ENCODE data around the gene ADAM17.

The ADAM17 gene

GRCh38 chr2:9548506-9548905 is 7.1 kb downstream of the ADAM17 start:
- TF ChIP-seq ZFX (IDR thresholded peaks at IDR 0.05; ENCODE audit: borderline replicate concordance) = no peak
- no peak for TF ChIP-seq CTCF (IDR thresholded peaks at IDR 0.05)
- no peak overlapping the region for H3K27ac ChIP-seq

DNA sequence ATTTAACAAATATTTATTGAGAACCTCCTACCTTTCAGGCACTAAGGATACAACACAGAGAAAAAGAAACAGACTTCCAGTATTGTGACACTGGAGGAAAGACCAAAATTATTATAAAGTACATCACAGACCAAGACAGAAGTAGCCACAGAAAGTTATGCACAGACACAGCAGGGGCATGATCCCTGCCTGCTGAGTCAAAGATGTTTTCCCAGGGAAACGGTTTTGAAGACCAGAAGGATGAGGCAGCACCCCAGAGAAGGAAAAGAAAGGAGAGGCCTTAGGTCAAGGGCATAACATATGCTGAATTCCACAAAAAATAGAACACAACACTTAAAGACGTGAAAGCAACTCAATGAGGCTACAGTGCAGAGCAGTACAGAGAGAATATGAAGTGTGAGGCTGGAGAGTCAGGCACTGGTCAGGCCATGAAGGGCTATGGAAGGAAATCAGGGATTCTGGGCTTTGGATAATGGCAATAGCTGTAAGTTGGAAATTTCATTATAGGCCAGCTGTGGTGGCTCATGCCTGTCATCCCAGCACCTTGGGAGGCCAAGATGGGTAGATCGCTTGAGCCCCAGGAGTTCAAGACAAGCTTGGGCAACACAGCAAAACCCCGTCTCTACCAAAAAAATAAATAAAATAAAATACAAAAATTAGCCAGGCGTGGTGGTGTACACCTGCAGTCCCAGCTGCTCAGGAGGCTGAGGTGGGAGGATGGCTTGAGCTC is 8.2 kb downstream of the ADAM17 start:
- H3K27ac ChIP-seq = no peak overlapping the region
- TF ChIP-seq ZFX (IDR thresholded peaks at IDR 0.05; ENCODE audit: borderline replicate concordance) = no peak
- no peak for TF ChIP-seq CTCF (IDR thresholded peaks at IDR 0.05)

- no peak overlapping the region for H3K27ac ChIP-seq
- TF ChIP-seq CTCF (IDR thresholded peaks at IDR 0.05) (no peak), ZFX (IDR thresholded peaks at IDR 0.05; ENCODE audit: borderline replicate concordance) (no peak)
These were observed 10.1 kb downstream of the ADAM17 start for GRCh38 chr2:9545502-9545901.

DNA sequence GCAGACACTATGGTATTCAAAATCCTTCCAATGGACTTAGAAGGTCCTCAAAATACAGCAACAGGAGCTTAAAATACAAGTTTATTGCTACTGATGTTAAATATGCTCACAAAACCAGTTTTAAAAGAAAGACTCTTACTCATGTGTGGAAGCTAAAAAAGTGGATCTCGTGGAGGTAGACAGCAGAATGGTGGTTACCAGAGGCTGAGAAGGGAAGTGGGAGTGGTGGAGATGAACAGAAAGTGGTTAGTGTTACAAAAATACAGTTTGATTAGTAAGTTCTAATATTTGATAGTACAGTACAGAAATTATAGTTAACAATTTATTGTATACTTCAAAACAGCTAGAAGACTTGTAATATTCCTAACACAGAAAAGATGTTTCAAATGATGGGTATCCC is 12.1 kb downstream of the ADAM17 start:
- TF ChIP-seq CTCF (IDR thresholded peaks at IDR 0.05) = no peak
- TF ChIP-seq ZFX (IDR thresholded peaks at IDR 0.05; ENCODE audit: borderline replicate concordance) = no peak
- H3K27ac ChIP-seq = no peak overlapping the region

DNA sequence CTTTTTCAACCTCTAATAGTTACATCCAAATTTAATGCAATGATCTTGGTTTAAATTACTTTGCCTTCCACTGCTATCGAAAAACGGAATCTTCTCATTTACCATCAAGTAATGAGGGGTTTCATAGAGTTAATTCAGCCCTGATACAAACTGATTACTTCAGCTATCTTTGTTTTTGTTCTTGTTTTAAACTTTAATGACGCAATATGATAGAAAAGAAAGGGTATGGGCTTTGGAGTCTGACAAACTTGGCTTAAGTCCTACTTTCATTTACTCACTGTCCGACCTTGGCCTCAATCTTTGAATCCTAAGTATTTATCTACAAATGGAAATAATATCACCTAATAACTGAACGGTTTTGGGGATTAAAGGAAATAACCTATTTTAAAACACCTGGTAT is 16.1 kb downstream of the ADAM17 start:
- no peak overlapping the region for H3K27ac ChIP-seq
- no peak for TF ChIP-seq CTCF (IDR thresholded peaks at IDR 0.05)
- no peak for TF ChIP-seq ZFX (IDR thresholded peaks at IDR 0.05; ENCODE audit: borderline replicate concordance)

GRCh38 chr2:9538000-9538507 is 17.6 kb downstream of the ADAM17 start:
- TF ChIP-seq ZFX (IDR thresholded peaks at IDR 0.05; ENCODE audit: borderline replicate concordance) (no peak), CTCF (IDR thresholded peaks at IDR 0.05) (no peak)
- H3K27ac ChIP-seq = no peak overlapping the region

DNA sequence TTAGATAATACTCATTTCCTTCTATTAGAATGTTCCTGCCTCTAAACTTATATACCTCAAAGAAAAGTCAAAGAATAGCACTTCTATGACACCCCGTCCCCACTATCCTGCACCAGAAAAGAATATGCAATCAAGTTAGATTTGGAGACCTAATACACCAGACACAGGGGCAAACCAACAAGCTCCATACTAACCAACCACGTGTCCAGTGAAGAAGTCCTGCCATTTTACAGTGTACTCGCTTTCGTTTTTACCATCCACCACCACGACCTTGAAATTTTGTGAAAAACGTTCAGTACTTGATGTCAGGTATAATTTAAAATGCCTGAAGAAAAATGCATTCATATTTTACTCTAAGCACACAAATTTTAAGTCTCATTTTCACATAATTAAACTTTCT is 19.1 kb downstream of the ADAM17 start:
- TF ChIP-seq CTCF (IDR thresholded peaks at IDR 0.05) (no peak), ZFX (IDR thresholded peaks at IDR 0.05; ENCODE audit: borderline replicate concordance) (no peak)
- H3K27ac ChIP-seq = no peak overlapping the region
